Keratinocyte (primary cell): ENCODE measurements around the gene FBXL13.
"Not testable (repeated sequence)": the region's sequence is repeated elsewhere in the genome, so short reads cannot be mapped to it uniquely, and the experiment has no call there.

Experiments used
- CTCF ChIP-seq, 3 experiments: IDR thresholded peaks in 1 of 3; conservative IDR thresholded peaks in 1 of 3; optimal IDR thresholded peaks in 1 of 3; 2 replicates in 2 of 3; 3 replicates in 1 of 3; pipeline versions ENCODE3 to v1.5.1; 2011; ENCODE audit warnings: low read length in 3 of 3, mild to moderate bottlenecking in 3 of 3, moderate library complexity in 2 of 3, control low read depth in 1 of 3, inconsistent platforms in 1 of 3; ENCODE audit not compliant: insufficient read depth in 2 of 3; ENCODE audit errors: extremely low read depth in 1 of 3
- EZH2 ChIP-seq: IDR thresholded peaks from one replicate; pipeline ENCODE4 v1.6.1; 2012; ENCODE audit warnings: inconsistent platforms, mild to moderate bottlenecking, low read length, moderate library complexity

DNA sequence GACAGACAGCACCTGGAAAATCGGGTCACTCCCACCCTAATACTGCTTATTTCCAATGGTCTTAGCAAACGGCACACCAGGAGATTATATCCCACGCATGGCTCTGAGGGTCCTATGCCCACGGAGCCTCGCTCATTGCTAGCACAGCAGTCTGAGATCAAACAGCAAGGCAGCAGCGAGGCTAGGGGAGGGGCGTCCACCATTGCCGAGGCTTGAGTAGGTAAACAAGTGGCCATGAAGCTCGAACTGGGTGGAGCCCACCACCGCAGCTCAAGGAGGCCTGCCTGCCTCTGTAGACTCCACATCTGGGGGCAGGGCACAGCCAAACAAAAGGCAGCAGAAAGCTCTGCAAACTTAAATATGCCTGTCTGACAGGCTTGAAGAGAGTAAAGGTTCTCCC, 293.7 kb downstream of the FBXL13 start:
- TF ChIP-seq CTCF (optimal IDR thresholded peaks at IDR 0.05 in 1 of 3, IDR thresholded peaks at IDR 0.05 in 1 of 3, conservative IDR thresholded peaks at IDR 0.05 in 1 of 3; ENCODE audit: extremely low read depth in 1 of 3, insufficient read depth in 2 of 3, low read length in 3 of 3); EZH2: not testable (repeated sequence)
